Fibroblast of the aortic adventitia (primary cell): ENCODE data around the gene GSTT4. TPM values are rescaled to one million over a fixed set of nuclear protein-coding genes. Genes with fewer than 3 reads are reported as not detected.

Experiments used
- DNase-seq: peaks from one replicate; pipeline ENCODE4 v3.0.0-alpha.2; 2010; ENCODE audit warnings: low read depth
- H3K4me3 ChIP-seq: 2 replicates; pipeline ENCODE4 v1.5.1; 2011; ENCODE audit warnings: low read depth, mild to moderate bottlenecking, control low read depth, low read length, moderate library complexity
- CTCF ChIP-seq: IDR thresholded peaks from 2 replicates; pipeline ENCODE4 v1.5.1; 2011; ENCODE audit warnings: mild to moderate bottlenecking, low read length, control low read depth, inconsistent platforms; ENCODE audit not compliant: insufficient read depth
- total RNA-seq: library from RNA; depleted of rRNA; stranded (reverse); fragments of >200 nt; gene quantifications from 2 replicates; pipeline ENCODE4 v1.2.3, GENCODE V29; 2012; ENCODE audit warnings: low replicate concordance

The GSTT4 gene
- total RNA-seq, 1 donor: not detected

GRCh38 chr22:24010018-24010391 lies 4.8 kb upstream of the GSTT4 start:
- DNase-seq: no peak
- H3K4me3 ChIP-seq: no peak overlapping the region
- TF ChIP-seq CTCF: no peak

GRCh38 chr22:24009227-24010017 lies 4.2 kb upstream of the GSTT4 start:
- DNase-seq: no peak
- no peak overlapping the region for H3K4me3 ChIP-seq
- no peak for TF ChIP-seq CTCF

- TF ChIP-seq CTCF: no peak
- no peak overlapping the region for H3K4me3 ChIP-seq
- DNase-seq: no peak
These were observed 3.4 kb upstream of the GSTT4 start for GRCh38 chr22:24008381-24009226.

GRCh38 chr22:24008022-24008283 lies 2.7 kb upstream of the GSTT4 start:
- DNase-seq: no peak
- TF ChIP-seq CTCF: no peak
- no peak overlapping the region for H3K4me3 ChIP-seq

- no peak for TF ChIP-seq CTCF
- DNase-seq: no peak
- no peak overlapping the region for H3K4me3 ChIP-seq
These were observed 2.2 kb upstream of the GSTT4 start for GRCh38 chr22:24007253-24008021.

- no peak for TF ChIP-seq CTCF
- DNase-seq: no peak
- no peak overlapping the region for H3K4me3 ChIP-seq
These were observed 1.6 kb upstream of the GSTT4 start for GRCh38 chr22:24006914-24007214.
